RWPE2 (cell line): ENCODE measurements around the gene SCN3B.

ENCODE experiments used
- ATAC-seq: fragments of 200-7000 bp; cut with Tn5 transposase; 3 replicates; pipeline ENCODE4 v1.9.1; 2021; ENCODE audit warnings: low read depth
- DNase-seq: peaks from one replicate; pipeline ENCODE4 v3.0.0-alpha.2; 2020; ENCODE audit warnings: low spot score
- H3K27ac ChIP-seq: fragments of 450-650 bp; 2 replicates; pipeline ENCODE4 v1.5.1; 2017; ENCODE audit warnings: mild to moderate bottlenecking; ENCODE audit not compliant: poor library complexity, severe bottlenecking
- H3K27me3 ChIP-seq: fragments of 250-450 bp; sonication (Bioruptor Pico); 2 replicates; pipeline ENCODE4 v1.5.1; 2021; ENCODE audit warnings: mild to moderate bottlenecking, moderate library complexity; ENCODE audit not compliant: insufficient read depth, poor library complexity, severe bottlenecking
- H3K36me3 ChIP-seq: fragments of 250-450 bp; sonication (Bioruptor Pico); 2 replicates; pipeline ENCODE4 v1.5.1; 2020; ENCODE audit warnings: low read depth, mild to moderate bottlenecking, moderate library complexity
- H3K4me1 ChIP-seq: fragments of 250-450 bp; sonication (Bioruptor Pico); 2 replicates; pipeline ENCODE4 v1.5.1; 2021; ENCODE audit warnings: mild to moderate bottlenecking, moderate library complexity; ENCODE audit not compliant: insufficient read depth, poor library complexity, severe bottlenecking
- H3K4me3 ChIP-seq: fragments of 250-450 bp; sonication (Bioruptor Pico); 2 replicates; pipeline ENCODE4 v1.5.1; 2021; ENCODE audit warnings: mild to moderate bottlenecking, moderate library complexity; ENCODE audit not compliant: severe bottlenecking
- H3K9me3 ChIP-seq: fragments of 250-450 bp; sonication (Bioruptor Pico); 2 replicates; pipeline ENCODE4 v1.5.1; 2021; ENCODE audit warnings: mild to moderate bottlenecking, moderate library complexity; ENCODE audit not compliant: severe bottlenecking
- TF ChIP-seq, protein P1 (sequence below): fragments of 450-650 bp; IDR thresholded peaks from one replicate; pipeline ENCODE4 v1.5.1; 2017; ENCODE audit warnings: mild to moderate bottlenecking, moderate library complexity; ENCODE audit not compliant: poor library complexity, severe bottlenecking

Gene SCN3B

DNA sequence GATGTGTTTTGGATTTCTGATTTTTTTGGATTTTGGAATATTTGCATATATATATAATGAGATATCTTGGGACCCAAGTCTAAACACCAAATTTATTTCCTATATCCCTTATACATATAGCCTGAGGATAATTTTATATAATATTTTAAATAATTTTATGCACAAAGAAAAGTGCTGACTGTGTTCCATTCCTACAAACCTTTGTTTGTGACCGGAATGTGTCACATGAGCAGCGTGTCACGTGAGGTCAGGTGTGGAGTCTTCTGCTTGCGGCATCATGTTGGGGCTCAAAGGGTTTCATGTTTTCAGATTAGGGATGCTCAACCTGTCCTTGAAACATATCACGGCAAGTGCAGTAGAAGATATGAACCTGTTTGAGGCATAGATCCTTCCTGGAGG lies 65.6 kb downstream of the SCN3B start:
- Histone ChIP-seq H3K4me3 (no peak overlapping the region), H3K27ac (no peak overlapping the region), H3K36me3 (no peaks in the 10 kb centered on the region), H3K9me3 (no peaks in the 10 kb centered on the region), H3K4me1 (no peaks in the 10 kb centered on the region), H3K27me3 (no peaks in the 10 kb centered on the region)
- DNase-seq: no peak
- TF ChIP-seq, protein P1, sequence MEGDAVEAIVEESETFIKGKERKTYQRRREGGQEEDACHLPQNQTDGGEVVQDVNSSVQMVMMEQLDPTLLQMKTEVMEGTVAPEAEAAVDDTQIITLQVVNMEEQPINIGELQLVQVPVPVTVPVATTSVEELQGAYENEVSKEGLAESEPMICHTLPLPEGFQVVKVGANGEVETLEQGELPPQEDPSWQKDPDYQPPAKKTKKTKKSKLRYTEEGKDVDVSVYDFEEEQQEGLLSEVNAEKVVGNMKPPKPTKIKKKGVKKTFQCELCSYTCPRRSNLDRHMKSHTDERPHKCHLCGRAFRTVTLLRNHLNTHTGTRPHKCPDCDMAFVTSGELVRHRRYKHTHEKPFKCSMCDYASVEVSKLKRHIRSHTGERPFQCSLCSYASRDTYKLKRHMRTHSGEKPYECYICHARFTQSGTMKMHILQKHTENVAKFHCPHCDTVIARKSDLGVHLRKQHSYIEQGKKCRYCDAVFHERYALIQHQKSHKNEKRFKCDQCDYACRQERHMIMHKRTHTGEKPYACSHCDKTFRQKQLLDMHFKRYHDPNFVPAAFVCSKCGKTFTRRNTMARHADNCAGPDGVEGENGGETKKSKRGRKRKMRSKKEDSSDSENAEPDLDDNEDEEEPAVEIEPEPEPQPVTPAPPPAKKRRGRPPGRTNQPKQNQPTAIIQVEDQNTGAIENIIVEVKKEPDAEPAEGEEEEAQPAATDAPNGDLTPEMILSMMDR: no peak
- ATAC-seq: no peak

DNA sequence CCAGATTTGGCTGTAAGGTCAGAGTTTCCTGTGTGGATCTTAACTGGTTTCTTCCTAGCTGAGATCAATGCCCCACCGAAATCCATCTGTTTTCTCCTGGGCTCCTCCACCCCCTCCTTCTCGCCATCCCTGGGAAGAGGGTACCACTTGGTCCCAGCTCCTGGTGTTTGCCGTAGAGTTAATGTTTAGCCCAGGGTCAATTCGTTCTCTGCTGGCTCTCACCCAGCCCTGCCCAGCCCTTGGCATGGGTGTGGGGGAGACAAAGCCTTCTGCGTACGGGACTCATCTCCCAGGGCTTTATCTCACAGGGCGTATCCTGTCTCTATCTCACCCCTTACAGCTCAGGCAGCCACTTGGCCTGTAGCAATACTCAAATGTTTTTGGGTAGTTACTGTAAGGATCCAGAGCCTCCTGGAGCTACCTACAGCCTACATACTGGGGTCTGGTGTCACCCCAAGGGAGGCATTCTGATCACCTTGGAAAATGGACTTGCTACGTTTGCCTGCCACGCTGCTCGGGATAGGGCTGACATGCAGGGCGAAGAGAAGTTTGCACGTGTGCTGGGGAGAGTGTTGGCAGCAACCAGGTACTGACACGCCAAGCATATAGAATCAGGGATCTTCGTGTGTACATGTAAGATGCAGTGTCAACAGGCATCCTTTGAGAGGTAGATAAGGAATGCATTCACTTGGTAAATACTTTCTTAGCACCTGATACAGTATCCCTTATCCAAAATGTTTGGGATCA lies 66.1 kb downstream of the SCN3B start:
- H3K9me3 ChIP-seq: no peaks in the 10 kb centered on the region
- TF ChIP-seq, protein P1: no peak

DNA sequence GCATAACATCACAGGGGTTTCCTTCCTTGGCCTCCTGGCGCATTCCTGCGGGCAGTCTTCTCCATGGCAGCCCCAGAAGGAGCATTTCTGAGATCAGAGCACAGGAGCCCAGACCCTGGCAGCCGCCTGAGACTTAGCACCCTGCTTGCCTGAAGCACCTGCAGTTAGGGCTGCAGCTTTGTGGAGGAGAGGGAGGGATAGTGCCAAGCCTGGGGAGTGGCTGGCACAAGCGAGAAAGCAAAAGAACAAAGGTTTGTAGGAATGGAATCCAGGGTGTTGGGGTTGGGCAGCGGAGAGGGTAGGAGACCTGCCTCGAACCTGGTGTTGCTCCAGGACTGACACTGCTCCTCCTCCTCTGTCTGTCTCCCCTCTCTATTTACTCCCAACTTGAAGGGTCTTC lies 66.9 kb downstream of the SCN3B start:
- Histone ChIP-seq H3K4me3 (no peak overlapping the region), H3K27me3 (no peaks in the 10 kb centered on the region), H3K9me3 (no peaks in the 10 kb centered on the region), H3K36me3 (no peaks in the 10 kb centered on the region), H3K4me1 (no peaks in the 10 kb centered on the region), H3K27ac (no peak overlapping the region)
- DNase-seq (no peak), ATAC-seq (no peak)
- TF ChIP-seq, protein P1: no peak

More for the DNA sequence above, 66.1 kb downstream of the SCN3B start:
- no peak overlapping the region for H3K4me3 ChIP-seq
- H3K27ac ChIP-seq: no peak overlapping the region
- no peaks in the 10 kb centered on the region for H3K4me1 ChIP-seq
- ATAC-seq (no peak), DNase-seq (no peak)
- H3K36me3 ChIP-seq: no peaks in the 10 kb centered on the region
- no peaks in the 10 kb centered on the region for H3K27me3 ChIP-seq

DNA sequence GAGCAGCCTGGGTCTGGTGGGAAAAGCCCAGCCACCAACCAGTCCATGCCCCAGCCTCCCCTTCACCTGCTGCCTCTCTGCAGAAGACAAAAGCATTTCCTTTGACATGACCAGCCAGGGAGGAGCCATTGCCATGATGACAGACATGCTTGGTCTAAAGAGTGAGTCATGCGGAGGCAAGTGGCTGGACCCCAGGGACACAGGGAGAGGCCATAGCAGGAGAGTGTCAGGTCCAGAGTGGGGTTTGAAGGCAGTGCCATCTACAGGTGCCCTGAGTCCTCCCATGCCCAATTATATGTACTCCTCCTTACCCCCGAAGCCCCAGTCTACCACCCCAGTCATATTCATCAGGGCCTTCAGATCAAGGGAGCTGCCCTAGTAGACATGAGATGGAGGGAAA lies 67.4 kb downstream of the SCN3B start:
- Histone ChIP-seq H3K4me3 (no peak overlapping the region), H3K27ac (no peak overlapping the region), H3K27me3 (no peaks in the 10 kb centered on the region), H3K36me3 (no peaks in the 10 kb centered on the region), H3K4me1 (no peaks in the 10 kb centered on the region), H3K9me3 (no peaks in the 10 kb centered on the region)
- TF ChIP-seq, protein P1: no peak
- DNase-seq (no peak), ATAC-seq (no peak)

DNA sequence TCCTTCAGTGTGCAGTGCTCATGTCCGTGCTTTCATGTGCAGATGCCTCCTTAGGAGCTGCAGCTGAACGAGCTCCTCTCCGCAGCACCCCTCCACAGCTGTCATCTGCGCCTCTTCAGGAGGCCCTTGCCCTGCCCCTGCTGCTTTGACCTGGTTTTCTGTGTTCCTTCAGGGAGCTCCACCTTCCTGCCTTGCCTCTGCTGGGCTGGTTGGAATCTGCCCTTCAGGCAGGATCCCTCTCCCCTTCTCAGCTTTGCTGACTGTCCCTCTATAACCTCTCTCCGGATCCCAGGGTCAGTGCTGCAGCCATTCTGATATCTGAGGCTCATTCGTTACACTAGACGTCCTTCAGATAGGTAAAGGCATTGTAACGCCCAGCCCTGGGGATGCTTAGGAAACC lies 67.9 kb downstream of the SCN3B start:
- Histone ChIP-seq H3K4me1 (no peaks in the 10 kb centered on the region), H3K9me3 (no peaks in the 10 kb centered on the region), H3K27ac (no peak overlapping the region), H3K27me3 (no peaks in the 10 kb centered on the region), H3K4me3 (no peak overlapping the region), H3K36me3 (no peaks in the 10 kb centered on the region)
- no peak for DNase-seq
- TF ChIP-seq, protein P1: no peak
- ATAC-seq: no peak
